GM19328 (cell line): ENCODE results near the gene ALG9.
A peak's percentile ranks its signal among the peaks of the same experiment; 100 is the strongest.
"Not testable (repeated sequence)": the region's sequence is repeated elsewhere in the genome, so short reads cannot be mapped to it uniquely, and the experiment has no call there.

Experiments used
- ATAC-seq: cut with Tn5 transposase; IDR thresholded peaks from one replicate; pipeline ENCODE4 v1.9.1; 2021; ENCODE audit warnings: mild to moderate bottlenecking, moderate library complexity; ENCODE audit not compliant: unreplicated experiment

ALG9 gene

DNA sequence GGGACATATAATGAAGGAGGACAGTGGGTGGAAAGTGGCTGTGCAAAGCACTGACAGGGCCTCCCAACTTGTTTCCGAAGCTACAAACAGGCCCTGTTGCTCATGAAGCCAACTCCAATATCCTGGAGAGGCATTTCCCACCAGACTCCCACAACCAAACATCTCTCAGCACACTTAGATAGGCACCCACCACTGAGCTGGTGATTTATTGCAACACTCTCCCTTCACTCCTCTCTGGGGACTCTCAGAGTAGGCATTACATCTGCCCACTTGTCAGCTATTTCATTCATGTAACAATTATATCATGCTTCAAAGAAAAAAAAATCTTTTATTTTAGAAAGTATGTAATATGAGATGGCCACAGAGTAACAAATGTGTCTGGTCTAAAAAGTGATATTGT lies 73.1 kb downstream of the ALG9 start:
- no peak for ATAC-seq

DNA sequence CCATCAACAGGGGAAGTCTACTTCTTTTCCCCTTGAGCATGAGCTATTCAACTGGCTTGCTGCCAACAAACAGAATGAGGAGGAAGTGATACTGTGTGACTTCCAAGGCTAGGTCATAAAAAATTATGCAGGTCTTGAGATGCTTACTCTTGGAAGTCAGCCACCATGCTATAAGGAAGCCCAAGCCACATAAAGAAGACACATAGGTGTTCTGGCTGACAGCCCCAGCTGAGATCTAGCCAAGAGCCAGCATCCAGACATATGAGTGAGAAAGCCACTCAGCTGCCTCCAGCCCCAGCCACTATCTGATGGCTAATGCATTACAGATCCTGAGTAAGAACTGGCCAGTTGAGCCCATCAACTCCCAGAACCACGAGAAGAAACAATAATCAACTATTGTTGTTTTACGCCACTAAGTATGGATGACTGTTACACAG lies 74.2 kb downstream of the ALG9 start:
- ATAC-seq = no peak

DNA sequence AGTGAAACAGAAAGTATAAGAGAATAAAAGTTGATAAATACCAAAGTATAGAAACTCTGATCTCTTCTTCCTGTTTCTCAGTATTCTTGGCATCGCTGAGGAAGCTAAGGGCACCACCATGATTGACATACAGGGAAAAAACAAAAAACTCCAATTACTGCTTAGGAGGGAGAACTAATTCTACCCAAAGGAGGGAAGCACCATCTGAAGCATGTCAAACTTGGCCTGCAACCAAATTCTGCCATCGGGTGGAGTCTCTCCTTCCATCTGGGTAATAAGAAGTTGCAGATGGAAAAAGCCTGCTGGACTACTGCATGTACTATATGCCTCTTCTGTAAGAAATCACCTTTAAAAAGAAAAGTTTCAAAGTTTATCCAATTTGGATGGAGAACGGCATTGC lies 74.7 kb downstream of the ALG9 start:
- no peak for ATAC-seq

GRCh38 chr11:111795334-111795985 lies 75.9 kb downstream of the ALG9 start:
- ATAC-seq = no peak

GRCh38 chr11:111793863-111794262 lies 77.5 kb downstream of the ALG9 start:
- no peak for ATAC-seq

GRCh38 chr11:111792955-111793500 lies 78.4 kb downstream of the ALG9 start:
- ATAC-seq = no peak

DNA sequence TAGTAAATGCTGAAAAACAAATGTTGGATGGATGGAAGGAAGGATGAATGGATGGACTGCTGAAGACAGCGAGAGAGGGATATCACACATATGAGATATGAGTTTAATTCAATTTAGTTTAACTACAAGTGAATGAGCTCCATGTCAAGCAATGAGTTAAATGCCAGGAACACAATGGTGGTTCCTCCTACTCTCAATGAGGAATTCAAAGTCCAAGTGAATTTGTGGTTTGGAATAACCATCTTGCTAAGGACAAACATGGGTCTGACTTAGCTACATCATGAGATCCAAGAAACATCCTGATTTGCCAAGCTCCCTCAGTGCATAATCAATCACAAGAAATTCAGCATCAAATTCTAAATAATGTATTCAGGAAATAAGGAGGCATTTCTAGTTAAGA lies 79.1 kb downstream of the ALG9 start:
- ATAC-seq = no peak

DNA sequence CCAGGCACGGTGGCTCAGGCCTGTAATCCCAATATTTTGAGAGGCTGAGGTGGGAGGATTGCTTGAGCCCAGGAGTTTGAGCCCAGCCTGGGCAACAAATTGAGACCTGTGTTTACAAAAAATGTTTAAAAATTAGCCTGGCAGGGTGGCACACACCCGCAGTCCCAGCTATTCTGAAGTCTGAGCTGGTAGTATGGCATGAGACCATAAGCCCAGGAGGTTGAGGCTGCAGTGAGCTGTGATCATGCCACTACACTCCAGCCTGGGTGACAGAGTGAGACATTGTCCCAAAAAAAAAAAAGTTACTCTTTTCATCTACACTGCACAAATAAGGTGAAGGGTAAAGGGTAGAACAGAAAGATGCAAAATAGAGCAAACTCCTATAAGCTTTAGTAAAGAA lies 82.9 kb downstream of the ALG9 start:
- ATAC-seq = no peak

- no peak for ATAC-seq
Observed at GRCh38 chr11:111788051-111788450, 83.3 kb downstream of the ALG9 start.

- ATAC-seq = no peak
Observed at GRCh38 chr11:111785886-111786412, 85.4 kb downstream of the ALG9 start.

DNA sequence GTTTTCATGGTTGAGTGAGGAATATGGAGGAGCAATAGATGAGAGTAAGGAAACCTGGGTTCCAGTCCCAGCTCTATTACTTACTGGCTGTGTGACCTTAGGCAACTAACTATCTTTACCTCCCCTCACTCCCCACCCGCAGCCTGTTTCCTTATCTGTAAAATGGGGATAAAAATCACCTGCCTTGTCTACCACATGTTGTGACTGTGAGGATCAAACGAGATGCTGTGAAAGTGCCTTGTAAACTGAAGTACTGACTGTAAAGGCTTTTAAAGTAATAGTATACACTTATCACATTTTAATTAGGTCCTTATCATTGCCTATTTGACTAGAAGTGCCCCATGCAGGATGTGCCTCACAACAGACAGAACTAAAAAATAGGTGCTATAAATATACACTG lies 86.3 kb downstream of the ALG9 start:
- ATAC-seq = no peak

- ATAC-seq = not testable (repeated sequence)
Observed at GRCh38 chr11:111784311-111784710, 87.1 kb downstream of the ALG9 start.

DNA sequence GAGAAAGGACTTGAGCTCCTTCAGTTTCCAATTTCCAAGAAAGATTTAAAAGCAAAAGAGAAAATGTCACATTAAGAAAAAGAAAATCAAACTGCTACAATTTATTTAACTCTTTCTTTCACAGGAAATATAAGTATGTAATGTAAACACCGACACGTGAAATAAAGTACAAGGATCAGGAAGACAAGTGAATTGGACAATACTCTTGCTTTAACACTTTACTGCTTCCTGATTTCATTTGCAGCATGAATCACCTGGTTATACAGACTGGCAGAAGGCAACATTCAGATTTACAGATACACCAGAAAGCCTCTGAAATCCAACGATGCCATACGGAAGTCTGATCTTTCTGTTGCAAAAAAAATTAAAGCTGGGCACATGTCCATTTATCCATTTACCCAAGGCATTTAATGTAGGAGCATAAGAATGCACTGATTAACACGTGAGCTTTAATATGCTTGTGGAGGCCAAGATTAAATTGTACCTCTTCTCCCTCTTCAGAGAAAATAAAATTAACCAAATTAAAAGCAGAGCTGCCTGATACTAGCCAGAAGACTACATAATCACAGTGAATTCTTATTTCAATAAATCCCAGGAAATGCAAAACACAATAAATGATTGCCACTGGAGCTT lies 89.2 kb downstream of the ALG9 start:
- ATAC-seq = no peak

- no peak for ATAC-seq
Observed at GRCh38 chr11:111779118-111779517, 92.3 kb downstream of the ALG9 start.

DNA sequence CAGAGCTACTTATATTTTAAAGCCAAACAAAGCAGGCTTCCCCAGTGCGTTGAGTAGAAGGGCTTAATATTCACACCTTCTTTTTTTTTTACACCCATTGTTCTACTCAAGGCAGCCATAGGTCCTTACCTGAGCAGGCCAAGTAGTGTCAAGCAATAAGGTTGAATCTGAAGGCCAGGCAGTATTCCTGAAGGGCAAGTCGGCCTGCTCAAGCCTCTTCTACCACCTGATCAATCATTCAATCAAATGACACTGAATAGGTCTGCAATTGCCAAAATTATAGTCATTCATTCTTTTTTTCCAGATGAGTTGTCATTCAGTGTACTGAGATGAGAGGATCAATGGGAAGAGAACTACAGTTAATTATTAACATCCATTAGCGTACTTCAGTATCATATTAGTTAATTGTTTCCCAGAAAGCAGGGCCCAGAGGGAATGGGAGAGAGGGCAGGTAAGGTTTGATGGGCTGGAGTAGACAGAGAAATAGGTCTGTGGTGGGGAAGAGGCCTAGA lies 93.3 kb downstream of the ALG9 start:
- ATAC-seq = no peak

GRCh38 chr11:111777094-111778046 lies 94.0 kb downstream of the ALG9 start:
- ATAC-seq = peak; percentile 45

- ATAC-seq = peak; percentile 97
Observed at GRCh38 chr11:111776398-111777093, 94.8 kb downstream of the ALG9 start.

DNA sequence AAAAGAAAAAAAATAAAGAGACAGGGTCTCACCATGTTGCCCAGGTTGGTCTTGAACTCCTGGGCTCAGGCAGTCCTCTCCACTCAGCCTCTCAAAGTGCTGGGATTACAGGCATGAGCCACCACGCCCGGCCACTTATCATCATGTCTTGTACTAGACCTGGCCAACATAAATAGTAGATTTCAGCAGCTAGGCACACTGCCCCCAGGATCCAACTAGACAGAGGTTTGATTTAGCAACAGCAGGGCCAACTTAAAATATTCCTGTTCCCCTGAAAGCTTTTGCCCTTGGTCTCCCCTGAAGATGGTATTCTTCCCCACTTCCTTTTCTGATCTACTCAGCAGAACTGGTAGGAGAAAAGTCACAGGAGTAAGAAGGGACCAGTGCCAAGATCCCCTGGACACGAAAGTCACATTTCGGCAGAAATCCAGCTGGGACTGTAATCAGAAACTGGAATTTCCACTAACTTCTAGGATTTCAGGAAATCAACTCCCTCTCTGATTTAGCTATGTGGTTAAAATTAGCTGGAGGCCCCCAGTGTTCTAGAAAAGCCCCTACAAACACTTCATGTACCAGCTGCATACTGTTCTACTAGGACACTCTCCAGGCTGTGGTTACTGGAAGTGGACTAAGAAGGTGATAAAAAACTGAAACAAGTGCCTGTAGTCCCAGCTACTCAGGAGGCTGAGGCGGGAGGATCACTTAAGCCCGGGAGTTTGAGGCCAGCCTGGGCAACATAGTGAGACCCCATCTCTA lies 96.2 kb downstream of the ALG9 start:
- ATAC-seq = no peak

GRCh38 chr11:111772535-111772934 lies 98.8 kb downstream of the ALG9 start:
- ATAC-seq = no peak

- ATAC-seq = not testable (repeated sequence)
Observed at GRCh38 chr11:111771205-111771604, 100.2 kb downstream of the ALG9 start.
